DND-41 (cell line): Measurements from ENCODE around the gene LIPT2.

Source experiments
- CTCF ChIP-seq: IDR thresholded peaks from 2 replicates; pipeline ENCODE4 v1.5.1; 2012; ENCODE audit warnings: borderline replicate concordance, low read length, moderate library complexity, mild to moderate bottlenecking; ENCODE audit not compliant: poor library complexity, severe bottlenecking; ENCODE audit errors: extremely low read depth
- EZH2 ChIP-seq: IDR thresholded peaks from 3 replicates; pipeline ENCODE4 v1.6.1; 2012; ENCODE audit warnings: borderline replicate concordance, low read depth, mild to moderate bottlenecking, moderate library complexity, low read length, inconsistent platforms; ENCODE audit not compliant: severe bottlenecking

GRCh38 chr11:74520316-74520715, 26.8 kb upstream of the LIPT2 start:
- TF ChIP-seq CTCF: no peak
- no peak for TF ChIP-seq EZH2
